ENCODE data around the gene FAM221A. TPM values are rescaled to one million over a fixed set of nuclear protein-coding genes. Genes with fewer than 3 reads are reported as not detected.
"Not testable (repeated sequence)": the region's sequence is repeated elsewhere in the genome, so short reads cannot be mapped to it uniquely, and the experiment has no call there.

The FAM221A gene
- total and polyA plus RNA-seq, 2 donors (not counting 1 experiment from before 2014, with no cell fraction given): 1.1 to 5.1 TPM

GRCh38 chr7:23680414-23681405 is 711 bp downstream of the FAM221A start:
- peak; percentile 60 for DNase-seq (ENCODE audit: low read depth in 2 of 2)

GRCh38 chr7:23684041-23684440 is 4.0 kb downstream of the FAM221A start:
- H2AFZ ChIP-seq (ENCODE audit: low read length); H4K20me1 ChIP-seq (ENCODE audit: control insufficient read depth, extremely low read depth, insufficient read depth, low read length); H3K4me1 ChIP-seq (ENCODE audit: control insufficient read depth, extremely low read depth, insufficient read depth, low read length); H3K9me3 ChIP-seq (ENCODE audit: control insufficient read depth, insufficient read depth, low read depth, low read length); DNase-seq (ENCODE audit: low read depth in 2 of 2); H3K36me3 ChIP-seq (ENCODE audit: control insufficient read depth, insufficient read depth, low read length); H3K4me3 ChIP-seq (replicated peaks in 1 of 4; ENCODE audit: control extremely low read depth in 1 of 4, insufficient read depth in 1 of 4, low read depth in 3 of 4, low read length in 4 of 4); H3K4me2 ChIP-seq (ENCODE audit: extremely low read depth, insufficient read depth, low read length); H3K27me3 ChIP-seq (ENCODE audit: control insufficient read depth, insufficient read depth, low read length); H3K27ac ChIP-seq (ENCODE audit: insufficient read depth, low read length); H3K79me2 ChIP-seq (ENCODE audit: control insufficient read depth, insufficient read depth, low read length); H3K9ac ChIP-seq (ENCODE audit: insufficient read depth, low read length): not testable (repeated sequence)

More at GRCh38 chr7:23680414-23681405, 711 bp downstream of the FAM221A start:
- Histone ChIP-seq H3K27ac (ENCODE audit: insufficient read depth, low read length) (no peak overlapping the region), H3K4me3 (replicated peaks in 1 of 4; ENCODE audit: control extremely low read depth in 1 of 4, insufficient read depth in 1 of 4, low read depth in 3 of 4, low read length in 4 of 4) (peak overlapping the region; percentile 48 to 73 (median 72)), H3K9me3 (ENCODE audit: control insufficient read depth, insufficient read depth, low read depth, low read length) (no peaks in the 10 kb centered on the region), H3K4me1 (ENCODE audit: control insufficient read depth, extremely low read depth, insufficient read depth, low read length) (no peaks in the 10 kb centered on the region), H3K27me3 (ENCODE audit: control insufficient read depth, insufficient read depth, low read length) (no peaks in the 10 kb centered on the region), H3K9ac (ENCODE audit: insufficient read depth, low read length) (peak overlapping the region; percentile 16), H4K20me1 (ENCODE audit: control insufficient read depth, extremely low read depth, insufficient read depth, low read length) (no peaks in the 10 kb centered on the region), H3K36me3 (ENCODE audit: control insufficient read depth, insufficient read depth, low read length) (no peaks in the 10 kb centered on the region), H3K79me2 (ENCODE audit: control insufficient read depth, insufficient read depth, low read length) (no peaks in the 10 kb centered on the region), H2AFZ (ENCODE audit: low read length) (peak overlapping the region; percentile 78), H3K4me2 (ENCODE audit: extremely low read depth, insufficient read depth, low read length) (peak overlapping the region; percentile 79)
- TF ChIP-seq EZH2 (IDR thresholded peaks at IDR 0.05; ENCODE audit: low read length, missing control alignments) (no peak), CTCF (conservative IDR thresholded peaks at IDR 0.05 in 1 of 2, IDR thresholded peaks at IDR 0.05 in 1 of 2; ENCODE audit: low read depth in 1 of 2, low read length in 2 of 2) (no peak)

- Histone ChIP-seq H3K9ac (ENCODE audit: insufficient read depth, low read length) (no peak overlapping the region), H3K27ac (ENCODE audit: insufficient read depth, low read length) (no peak overlapping the region), H3K9me3 (ENCODE audit: control insufficient read depth, insufficient read depth, low read depth, low read length) (no peaks in the 10 kb centered on the region), H4K20me1 (ENCODE audit: control insufficient read depth, extremely low read depth, insufficient read depth, low read length) (no peaks in the 10 kb centered on the region), H3K4me1 (ENCODE audit: control insufficient read depth, extremely low read depth, insufficient read depth, low read length) (no peaks in the 10 kb centered on the region), H2AFZ (ENCODE audit: low read length) (no peak overlapping the region), H3K4me2 (ENCODE audit: extremely low read depth, insufficient read depth, low read length) (no peak overlapping the region), H3K79me2 (ENCODE audit: control insufficient read depth, insufficient read depth, low read length) (no peaks in the 10 kb centered on the region), H3K27me3 (ENCODE audit: control insufficient read depth, insufficient read depth, low read length) (no peaks in the 10 kb centered on the region), H3K36me3 (ENCODE audit: control insufficient read depth, insufficient read depth, low read length) (no peaks in the 10 kb centered on the region), H3K4me3 (replicated peaks in 1 of 4; ENCODE audit: control extremely low read depth in 1 of 4, insufficient read depth in 1 of 4, low read depth in 3 of 4, low read length in 4 of 4) (no peak overlapping the region)
- TF ChIP-seq CTCF (conservative IDR thresholded peaks at IDR 0.05 in 1 of 2, IDR thresholded peaks at IDR 0.05 in 1 of 2; ENCODE audit: low read depth in 1 of 2, low read length in 2 of 2) (no peak), EZH2 (IDR thresholded peaks at IDR 0.05; ENCODE audit: low read length, missing control alignments) (no peak)
- DNase-seq (ENCODE audit: low read depth in 2 of 2): peak in 1 of 2 donors; percentile 14
Observed at GRCh38 chr7:23685731-23686130, 5.7 kb downstream of the FAM221A start.

Data from fibroblast of lung (primary cell).